Colon (tissue), 2 donors: ENCODE data around the gene OR4C15.

Experiments
- FAIRE-seq: peaks from 2 replicates; lab custom pipeline; 2012; peaks lifted over from hg19 to GRCh38; lab: Jason Lieb, UNC
- donor health status: control.
- donor health status: control.

Gene OR4C15

DNA sequence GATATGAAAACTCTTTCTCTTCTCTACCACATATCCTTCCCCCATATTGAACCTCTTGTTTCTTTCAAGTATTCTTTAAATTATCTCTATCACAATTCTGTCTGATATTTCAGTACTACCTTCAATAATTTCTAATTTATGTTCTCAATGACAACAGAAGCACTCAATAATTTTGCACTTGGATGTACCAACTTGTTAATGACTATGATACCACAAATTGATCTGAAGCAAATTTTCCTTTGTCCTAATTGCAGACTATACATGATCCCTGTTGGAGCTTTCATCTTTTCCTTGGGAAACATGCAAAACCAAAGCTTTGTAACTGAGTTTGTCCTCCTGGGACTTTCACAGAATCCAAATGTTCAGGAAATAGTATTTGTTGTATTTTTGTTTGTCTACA is at the start of gene OR4C15:
TSS of gene OR4C15 (plus strand) at position 301 of the 400 bp plus-strand sequence. CDS start at position 301, 0 bp downstream.
- FAIRE-seq = no peak

DNA sequence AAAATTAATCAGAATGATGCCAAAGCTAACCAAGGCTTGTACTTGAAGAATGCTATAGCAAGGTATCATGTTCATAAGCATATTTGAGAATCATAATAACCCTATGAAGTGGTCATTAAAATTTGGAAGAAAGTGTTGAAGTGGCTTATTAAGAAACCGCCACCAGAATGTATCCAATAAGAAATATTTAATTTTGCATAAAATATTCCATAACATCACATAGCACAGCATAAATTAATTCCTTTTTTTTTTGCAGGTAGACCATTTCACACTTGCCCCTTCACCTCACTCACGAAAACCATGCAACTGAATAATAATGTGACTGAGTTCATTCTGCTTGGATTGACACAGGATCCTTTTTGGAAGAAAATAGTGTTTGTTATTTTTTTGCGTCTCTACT is 17.6 kb downstream of the OR4C15 start, which contains the start of gene OR4C16:
TSS of gene OR4C16 (plus strand) at position 301 of the 400 bp plus-strand sequence. CDS start at position 301, 0 bp downstream.
- FAIRE-seq = no peak

DNA sequence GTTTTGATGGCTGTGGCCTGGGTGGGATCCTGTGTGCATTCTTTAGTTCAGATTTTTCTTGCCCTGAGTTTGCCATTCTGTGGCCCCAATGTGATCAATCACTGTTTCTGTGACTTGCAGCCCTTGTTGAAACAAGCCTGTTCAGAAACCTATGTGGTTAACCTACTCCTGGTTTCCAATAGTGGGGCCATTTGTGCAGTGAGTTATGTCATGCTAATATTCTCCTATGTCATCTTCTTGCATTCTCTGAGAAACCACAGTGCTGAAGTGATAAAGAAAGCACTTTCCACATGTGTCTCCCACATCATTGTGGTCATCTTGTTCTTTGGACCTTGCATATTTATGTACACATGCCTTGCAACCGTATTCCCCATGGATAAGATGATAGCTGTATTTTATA is 18.3 kb downstream of the OR4C15 start:
- no peak for FAIRE-seq
